Testis (tissue), 3 donors: ENCODE data around the gene TAS2R30. TPM values are rescaled to one million over a fixed set of nuclear protein-coding genes. Genes with fewer than 3 reads are reported as not detected.

Experiments used
- DNase-seq: peaks from one replicate; pipeline ENCODE4 v3.0.0-alpha.2; 2019
- H3K27ac ChIP-seq, 2 donors: fragments of 200-600 bp; sonication (generic); one replicate each; pipeline ENCODE4 v1.5.1; 2019
- H3K27me3 ChIP-seq: fragments of 200-600 bp; sonication (generic); one replicate; pipeline ENCODE4 v1.5.1; 2019
- H3K36me3 ChIP-seq: fragments of 200-600 bp; sonication (generic); one replicate; pipeline ENCODE4 v1.5.1; 2017; ENCODE audit warnings: low read depth; ENCODE audit errors: missing control alignments
- H3K4me1 ChIP-seq: fragments of 200-600 bp; sonication (generic); one replicate; pipeline ENCODE4 v1.5.1; 2019
- H3K4me3 ChIP-seq, 2 donors: fragments of 200-600 bp; sonication (generic); one replicate each; pipeline ENCODE4 v1.5.1; 2017 to 2019
- H3K9me3 ChIP-seq: fragments of 200-600 bp; sonication (generic); one replicate; pipeline ENCODE4 v1.5.1; 2017
- POLR2A ChIP-seq: fragments of 450-650 bp; IDR thresholded peaks from one replicate; pipeline ENCODE4 v1.6.1; 2017; ENCODE audit warnings: antibody characterized with exemption, mild to moderate bottlenecking, moderate library complexity
- WGBS, 2 donors: methylation state at CpG; one replicate each; pipeline ENCODE4 v1.1.5; 2018; 5-methylcytosine and 5-hydroxymethylcytosine counted together
- intact Hi-C: fragments of 100-400 bp; cut with DNase I; formaldehyde crosslinking; loops from one replicate; pipeline ENCODE4 v1.15.1; 2023; ENCODE audit warnings: low total_unique reads
- polyA plus RNA-seq: library from polyadenylated mRNA; stranded (reverse); fragments of 350-450 nt; fragmentation: Illumina TruSeq; extraction: RNeasy Lipid Tissue Mini Kit (QIAGEN cat#74804); gene quantifications from one replicate; pipeline ENCODE4 v1.2.3, GENCODE V29; 2014; ENCODE audit warnings: low read depth, low replicate concordance; ENCODE audit not compliant: insufficient read depth
- total RNA-seq, 2 donors: library from RNA; depleted of rRNA; stranded (reverse); fragments of >200 nt; gene quantifications; one replicate each; pipeline ENCODE4 v1.2.3, GENCODE V29; 2016
- TF ChIP-seq, protein P1 (sequence below), 3 experiments: fragments of 450-650 bp in 2 of 3; fragments of 200-600 bp in 1 of 3; sonication (generic) in 1 of 3; IDR thresholded peaks; one replicate each; pipeline ENCODE4 v1.5.1; 2016 to 2019; ENCODE audit warnings: antibody characterized with exemption in 3 of 3, mild to moderate bottlenecking in 2 of 3, moderate library complexity in 1 of 3

Gene TAS2R30
- total and polyA plus RNA-seq, 3 donors from 2014 or later: 11.1 to 11.3 TPM; not detected in 1

DNA sequence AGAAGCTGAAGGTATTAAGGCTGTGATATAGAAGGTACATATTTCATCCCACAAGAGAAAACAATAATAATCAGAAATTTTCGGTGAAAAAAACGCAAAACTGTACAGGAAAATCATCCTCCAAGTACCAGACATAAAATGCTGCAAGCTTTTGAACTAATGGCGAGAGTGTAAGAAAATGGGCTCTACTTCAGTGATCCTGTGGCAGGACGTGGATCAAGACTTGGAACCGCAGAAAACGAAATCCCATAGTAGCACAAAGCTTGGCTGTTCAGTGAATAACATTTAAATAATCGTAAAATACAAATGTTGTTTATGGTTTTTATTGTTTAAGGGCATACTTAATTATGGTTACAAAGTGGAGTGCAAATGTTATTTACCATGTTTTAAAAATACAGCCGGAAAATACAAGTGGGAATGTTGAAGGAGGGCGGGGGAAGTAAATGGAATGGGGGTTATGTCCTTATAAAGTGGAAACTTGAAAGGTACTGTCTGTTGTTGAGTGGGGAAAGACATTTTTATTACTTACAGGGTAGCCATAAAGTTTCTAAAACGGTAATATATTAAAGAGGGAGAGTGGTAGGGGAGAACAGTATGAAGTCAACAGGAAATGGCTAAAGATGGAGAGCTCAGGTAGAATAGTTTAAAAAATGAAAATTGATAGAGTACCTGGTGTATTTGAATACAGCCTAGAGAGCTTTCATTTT, 37.7 kb upstream of the TAS2R30 start:
- 1 to 3% methylated on average over 10 of the region's 10 CpGs for WGBS, 2 donors
- no peaks in the 10 kb centered on the region for H3K27me3 ChIP-seq
- peak overlapping the region; percentile 97 to 98 for H3K27ac ChIP-seq
- intact Hi-C loops: no loop called here
- peak overlapping the region; percentile 96 to 99 for H3K4me3 ChIP-seq
- no peaks in the 10 kb centered on the region for H3K9me3 ChIP-seq
- DNase-seq: no peak
- peaks cover 15% of the 10 kb centered on the region for H3K4me1 ChIP-seq
- no peak for TF ChIP-seq POLR2A
- TF ChIP-seq, protein P1, sequence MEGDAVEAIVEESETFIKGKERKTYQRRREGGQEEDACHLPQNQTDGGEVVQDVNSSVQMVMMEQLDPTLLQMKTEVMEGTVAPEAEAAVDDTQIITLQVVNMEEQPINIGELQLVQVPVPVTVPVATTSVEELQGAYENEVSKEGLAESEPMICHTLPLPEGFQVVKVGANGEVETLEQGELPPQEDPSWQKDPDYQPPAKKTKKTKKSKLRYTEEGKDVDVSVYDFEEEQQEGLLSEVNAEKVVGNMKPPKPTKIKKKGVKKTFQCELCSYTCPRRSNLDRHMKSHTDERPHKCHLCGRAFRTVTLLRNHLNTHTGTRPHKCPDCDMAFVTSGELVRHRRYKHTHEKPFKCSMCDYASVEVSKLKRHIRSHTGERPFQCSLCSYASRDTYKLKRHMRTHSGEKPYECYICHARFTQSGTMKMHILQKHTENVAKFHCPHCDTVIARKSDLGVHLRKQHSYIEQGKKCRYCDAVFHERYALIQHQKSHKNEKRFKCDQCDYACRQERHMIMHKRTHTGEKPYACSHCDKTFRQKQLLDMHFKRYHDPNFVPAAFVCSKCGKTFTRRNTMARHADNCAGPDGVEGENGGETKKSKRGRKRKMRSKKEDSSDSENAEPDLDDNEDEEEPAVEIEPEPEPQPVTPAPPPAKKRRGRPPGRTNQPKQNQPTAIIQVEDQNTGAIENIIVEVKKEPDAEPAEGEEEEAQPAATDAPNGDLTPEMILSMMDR (IDR thresholded peaks at IDR 0.05): no peak
- H3K36me3 ChIP-seq: no peaks in the 10 kb centered on the region

DNA sequence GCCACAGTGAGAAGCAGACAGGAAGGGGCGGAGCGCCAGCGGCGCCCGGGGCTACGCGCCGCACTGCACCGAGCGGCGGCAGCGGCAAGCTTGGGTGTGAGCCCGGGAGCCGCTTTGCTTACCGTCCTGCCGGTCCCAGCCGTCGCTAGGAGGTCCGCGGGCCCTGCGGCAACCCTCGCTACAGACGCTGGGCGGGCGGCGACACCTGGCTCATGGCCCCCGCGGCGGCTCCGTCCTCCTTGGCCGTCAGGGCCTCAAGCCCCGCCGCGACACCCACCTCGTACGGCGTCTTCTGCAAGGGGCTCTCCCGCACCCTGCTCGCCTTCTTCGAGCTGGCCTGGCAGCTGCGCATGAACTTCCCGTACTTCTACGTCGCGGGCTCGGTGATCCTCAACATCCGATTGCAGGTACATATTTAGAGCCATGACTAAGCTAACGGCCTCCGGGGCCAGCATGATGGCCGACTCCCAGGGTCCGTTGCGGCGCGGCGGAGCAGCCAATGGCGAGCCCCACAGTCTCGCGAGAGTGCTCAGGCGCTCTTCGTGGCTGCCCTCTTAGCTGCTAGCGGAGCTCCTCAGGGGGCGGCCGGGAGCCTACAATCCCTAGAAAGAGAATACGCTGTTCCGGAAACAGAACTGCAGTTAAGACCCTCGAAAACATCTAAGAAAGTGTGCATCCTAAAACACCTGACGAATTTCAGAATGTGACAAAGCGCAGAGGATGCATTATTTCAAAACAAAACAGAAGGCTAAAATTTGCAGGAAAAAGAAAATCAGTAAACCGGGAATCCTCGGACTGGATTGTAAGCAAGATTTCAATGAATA, 36.9 kb upstream of the TAS2R30 start, which contains the start of gene SMIM10L1:
Gene SMIM10L1 (plus strand): TSS at position 50 of the 824 bp plus-strand sequence. CDS start 163 bp downstream, at position 213.
- Histone ChIP-seq H3K9me3 (no peaks in the 10 kb centered on the region), H3K27ac (peak within 1 kb of the TSS; percentile 97 to 98), H3K36me3 (no peaks in the 10 kb centered on the region), H3K4me1 (peaks cover 15% of the 10 kb centered on the region), H3K27me3 (no peaks in the 10 kb centered on the region), H3K4me3 (peak within 1 kb of the TSS; percentile 96 to 99)
- peak; percentile 95 for DNase-seq
- intact Hi-C loops: no loop called here
- WGBS, 2 donors: 0% methylated on average over 27 to 40 of the region's 70 CpGs
- TF ChIP-seq, protein P1 (IDR thresholded peaks at IDR 0.05): peak in 1 of 3 experiments; percentile 4
- no peak for TF ChIP-seq POLR2A

DNA sequence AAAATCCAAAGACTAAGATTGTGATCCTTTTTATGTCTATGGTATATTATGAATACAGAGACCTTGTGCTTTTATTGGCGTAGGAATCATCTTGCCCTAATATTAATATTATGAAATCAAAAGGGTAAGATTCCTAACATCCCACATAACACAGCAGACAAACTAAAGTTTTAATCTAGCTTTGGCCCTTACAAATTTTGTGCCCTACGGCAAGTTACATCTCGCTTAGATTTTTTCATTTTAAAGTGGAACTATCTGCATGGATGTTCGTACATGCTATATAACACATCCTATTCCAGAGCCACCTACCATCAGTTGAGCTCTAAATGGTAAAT, 36.3 kb upstream of the TAS2R30 start:
- Histone ChIP-seq H3K4me3 (peak overlapping the region; percentile 96 to 99), H3K27me3 (no peaks in the 10 kb centered on the region), H3K9me3 (no peaks in the 10 kb centered on the region), H3K27ac (peak overlapping the region; percentile 97 to 98), H3K4me1 (peaks cover 15% of the 10 kb centered on the region), H3K36me3 (no peaks in the 10 kb centered on the region)
- intact Hi-C loops: no loop called here
- WGBS, 2 donors: 0 to 2% methylated on average over 4 of the region's 4 CpGs
- TF ChIP-seq POLR2A: no peak
- TF ChIP-seq, protein P1 (IDR thresholded peaks at IDR 0.05): no peak
- DNase-seq: no peak

DNA sequence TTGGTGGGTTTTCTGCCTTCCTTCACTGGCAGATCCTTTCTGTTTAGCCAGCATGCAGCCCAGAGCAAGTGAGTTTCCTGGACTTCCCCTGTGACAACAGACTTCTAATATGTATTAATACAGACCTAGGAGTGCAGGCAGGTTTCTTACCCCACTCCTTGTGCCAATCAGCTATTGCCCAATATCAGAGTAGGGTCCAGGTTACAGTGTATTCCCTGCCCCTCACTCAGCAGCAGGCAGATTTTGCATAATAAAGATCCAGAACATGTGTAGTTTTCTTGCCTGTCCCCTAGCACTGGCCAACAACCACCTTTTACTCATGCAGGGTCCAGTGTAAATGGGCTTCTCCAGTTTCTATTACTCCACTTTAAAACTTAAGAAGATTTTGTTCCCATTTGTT, 31.9 kb upstream of the TAS2R30 start:
- H3K4me1 ChIP-seq: peaks cover 4% of the 10 kb centered on the region
- no peak overlapping the region for H3K4me3 ChIP-seq
- H3K27ac ChIP-seq: no peak overlapping the region
- TF ChIP-seq POLR2A: no peak
- TF ChIP-seq, protein P1 (IDR thresholded peaks at IDR 0.05): no peak
- no peaks in the 10 kb centered on the region for H3K36me3 ChIP-seq
- no peaks in the 10 kb centered on the region for H3K9me3 ChIP-seq
- no peaks in the 10 kb centered on the region for H3K27me3 ChIP-seq
- no peak for DNase-seq
- intact Hi-C loops: no loop called here
